HepG2 (cell line): ENCODE measurements around the gene PRDX2. TPM values are rescaled to one million over a fixed set of nuclear protein-coding genes. Genes with fewer than 3 reads are reported as not detected.
A peak's percentile ranks its signal among the peaks of the same experiment; 100 is the strongest.

Experiments used
- ATF1 ChIP-seq: IDR thresholded peaks from 2 replicates; pipeline ENCODE4 v1.6.1; 2016; ENCODE audit warnings: mild to moderate bottlenecking, control low read depth
- HIVEP1 ChIP-seq: sonication (generic); formaldehyde crosslinking; IDR thresholded peaks from 2 replicates; pipeline ENCODE4 v1.4.0; 2020; ENCODE audit warnings: mild to moderate bottlenecking, missing genetic modification reagents
- IKZF4 ChIP-seq: sonication (generic); formaldehyde crosslinking; IDR thresholded peaks from 2 replicates; pipeline ENCODE4 v1.5.1; 2020; ENCODE audit warnings: borderline replicate concordance, mild to moderate bottlenecking, low read depth, missing genetic modification reagents; ENCODE audit errors: not compliant biosample characterization
- JUND ChIP-seq: sonication (generic); formaldehyde crosslinking; IDR thresholded peaks from 2 replicates; pipeline ENCODE4 v1.8.0; 2022; ENCODE audit warnings: mild to moderate bottlenecking, missing genetic modification reagents
- NR2F2 ChIP-seq: IDR thresholded peaks from 2 replicates; pipeline ENCODE4 v1.6.1; 2012; ENCODE audit warnings: low read depth, inconsistent platforms, borderline replicate concordance
- PAXIP1 ChIP-seq: sonication (generic); formaldehyde crosslinking; conservative IDR thresholded peaks from 2 replicates; pipeline ENCODE4 v1.4.0; 2020; ENCODE audit warnings: mild to moderate bottlenecking, missing genetic modification reagents, moderate library complexity
- REL ChIP-seq: sonication (generic); formaldehyde crosslinking; conservative IDR thresholded peaks from 2 replicates; pipeline ENCODE4 v1.8.0; 2022; ENCODE audit warnings: mild to moderate bottlenecking, missing genetic modification reagents, moderate library complexity
- RFXAP ChIP-seq: sonication (generic); formaldehyde crosslinking; IDR thresholded peaks from 2 replicates; pipeline ENCODE4 v1.4.0; 2020; ENCODE audit warnings: missing genetic modification reagents, borderline replicate concordance
- RNF2 ChIP-seq: fragments of 450-650 bp; conservative IDR thresholded peaks from 2 replicates; pipeline ENCODE4 v1.6.1; 2016; ENCODE audit warnings: low read depth
- ZIK1 ChIP-seq: sonication (generic); formaldehyde crosslinking; IDR thresholded peaks from 2 replicates; pipeline ENCODE4 v1.5.0; 2020; ENCODE audit warnings: mild to moderate bottlenecking, low read depth, missing genetic modification reagents, borderline replicate concordance
- ZNF253 ChIP-seq: sonication (generic); formaldehyde crosslinking; IDR thresholded peaks from 2 replicates; pipeline ENCODE4 v1.8.0; 2022; ENCODE audit warnings: mild to moderate bottlenecking, missing genetic modification reagents, borderline replicate concordance
- ZNF281 ChIP-seq: sonication (generic); formaldehyde crosslinking; IDR thresholded peaks from 2 replicates; pipeline ENCODE4 v1.4.0; 2020; ENCODE audit warnings: missing genetic modification reagents, borderline replicate concordance
- ZNF367 ChIP-seq: sonication (generic); formaldehyde crosslinking; IDR thresholded peaks from 2 replicates; pipeline ENCODE4 v1.4.0; 2020; ENCODE audit warnings: missing genetic modification reagents, borderline replicate concordance
- ZNF816 ChIP-seq: sonication (generic); formaldehyde crosslinking; IDR thresholded peaks from 2 replicates; pipeline ENCODE4 v1.8.0; 2022; ENCODE audit warnings: missing genetic modification reagents, mild to moderate bottlenecking, borderline replicate concordance
- ZSCAN21 ChIP-seq: sonication (generic); formaldehyde crosslinking; IDR thresholded peaks from 2 replicates; pipeline ENCODE4 v1.8.0; 2022; ENCODE audit warnings: mild to moderate bottlenecking, missing genetic modification reagents, moderate library complexity, borderline replicate concordance
- polyA plus RNA-seq, 8 experiments: library from polyadenylated mRNA; depleted of rRNA in 3 of 8; stranded (reverse) in 7 of 8; unstranded in 1 of 8; fragments of >200 nt; fragmentation: Illumina TruSeq in 4 of 8; extraction: Trizol in 4 of 8; gene quantifications; 2 replicates each; pipeline versions ENCODE4 v1.2.1 to v1.2.3, GENCODE V29; 2011 to 2016; ENCODE audit warnings: low read depth in 4 of 8, missing spikeins in 1 of 8, mixed read lengths in 1 of 8; ENCODE audit not compliant: insufficient read depth in 1 of 8
- total RNA-seq, 5 experiments: library from RNA; depleted of rRNA; stranded (reverse); fragments of >200 nt; fragmentation: Illumina TruSeq; extraction: Trizol; gene quantifications; 2 replicates each; pipeline ENCODE4 v1.2.3, GENCODE V29; 2016; ENCODE audit warnings: low read depth in 1 of 5
- TF ChIP-seq, protein P1 (sequence below): sonication (generic); formaldehyde crosslinking; IDR thresholded peaks from 2 replicates; pipeline ENCODE4 v1.4.0; 2020; ENCODE audit warnings: missing genetic modification reagents, borderline replicate concordance

Gene PRDX2
- total and polyA plus RNA-seq, 2 of the 13 experiments (the other 11 are each of a cell fraction or from before 2014, with no cell fraction given): 218 to 381 TPM

GRCh38 chr19:12789904-12790619 lies 11.5 kb downstream of the PRDX2 start (continued):
- no peak; the same call in 1 of the 2 replicates for TF ChIP-seq ZNF281 (CRISPR knock-in tag)
- no peak for TF ChIP-seq ZNF367 (CRISPR knock-in tag)
- no peak; the same call in 1 of the 2 replicates for TF ChIP-seq ZSCAN21
- 0 out of 2 replicates have a peak, but pooled peaks have one; percentile 29 for TF ChIP-seq ZIK1 (CRISPR knock-in tag)
- peak; percentile 21; the same call in 1 of the 2 replicates for TF ChIP-seq RFXAP
- no peak for TF ChIP-seq JUND (CRISPR knock-in tag)
- TF ChIP-seq HIVEP1 (CRISPR knock-in tag): peak; percentile 45; the same call in 1 of the 2 replicates
- TF ChIP-seq ATF1 (CRISPR knock-in tag): no peak
- peak; percentile 21; the same call in 1 of the 2 replicates for TF ChIP-seq ZNF253
- TF ChIP-seq RNF2: no peak
- TF ChIP-seq PAXIP1 (CRISPR knock-in tag): peak; percentile 36; the same call in 1 of the 2 replicates
- TF ChIP-seq REL (CRISPR knock-in tag): no peak
- TF ChIP-seq NR2F2: no peak
- TF ChIP-seq ZNF816 (CRISPR knock-in tag): no peak
- no peak for TF ChIP-seq IKZF4
- TF ChIP-seq, protein P1, sequence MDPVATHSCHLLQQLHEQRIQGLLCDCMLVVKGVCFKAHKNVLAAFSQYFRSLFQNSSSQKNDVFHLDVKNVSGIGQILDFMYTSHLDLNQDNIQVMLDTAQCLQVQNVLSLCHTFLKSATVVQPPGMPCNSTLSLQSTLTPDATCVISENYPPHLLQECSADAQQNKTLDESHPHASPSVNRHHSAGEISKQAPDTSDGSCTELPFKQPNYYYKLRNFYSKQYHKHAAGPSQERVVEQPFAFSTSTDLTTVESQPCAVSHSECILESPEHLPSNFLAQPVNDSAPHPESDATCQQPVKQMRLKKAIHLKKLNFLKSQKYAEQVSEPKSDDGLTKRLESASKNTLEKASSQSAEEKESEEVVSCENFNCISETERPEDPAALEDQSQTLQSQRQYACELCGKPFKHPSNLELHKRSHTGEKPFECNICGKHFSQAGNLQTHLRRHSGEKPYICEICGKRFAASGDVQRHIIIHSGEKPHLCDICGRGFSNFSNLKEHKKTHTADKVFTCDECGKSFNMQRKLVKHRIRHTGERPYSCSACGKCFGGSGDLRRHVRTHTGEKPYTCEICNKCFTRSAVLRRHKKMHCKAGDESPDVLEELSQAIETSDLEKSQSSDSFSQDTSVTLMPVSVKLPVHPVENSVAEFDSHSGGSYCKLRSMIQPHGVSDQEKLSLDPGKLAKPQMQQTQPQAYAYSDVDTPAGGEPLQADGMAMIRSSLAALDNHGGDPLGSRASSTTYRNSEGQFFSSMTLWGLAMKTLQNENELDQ: no peak
